Osteocyte (in vitro differentiated cells): Measurements from ENCODE around the gene CACNA1A. TPM values are rescaled to one million over a fixed set of nuclear protein-coding genes. Genes with fewer than 3 reads are reported as not detected.

ENCODE experiments used
- DNase-seq: peaks from one replicate; pipeline ENCODE4 v3.0.0; 2021; ENCODE audit warnings: mixed read lengths; ENCODE audit not compliant: unreplicated experiment; ENCODE audit errors: extremely low spot score
- H3K27ac Mint-ChIP-seq: one replicate; pipeline ENCODE4 v1.8.0; 2021; ENCODE audit warnings: mild to moderate bottlenecking, mixed read lengths; ENCODE audit not compliant: unreplicated experiment
- H3K27me3 Mint-ChIP-seq: one replicate; pipeline ENCODE4 v1.8.0; 2021; ENCODE audit warnings: mixed read lengths; ENCODE audit not compliant: unreplicated experiment
- H3K36me3 Mint-ChIP-seq: one replicate; pipeline ENCODE4 v1.8.0; 2021; ENCODE audit warnings: mixed read lengths; ENCODE audit not compliant: unreplicated experiment
- H3K4me1 Mint-ChIP-seq: one replicate; pipeline ENCODE4 v1.8.0; 2021; ENCODE audit warnings: mixed read lengths; ENCODE audit not compliant: unreplicated experiment
- H3K4me3 Mint-ChIP-seq: one replicate; pipeline ENCODE4 v1.8.0; 2021; ENCODE audit warnings: mild to moderate bottlenecking, moderate library complexity, mixed read lengths; ENCODE audit not compliant: unreplicated experiment
- H3K9me3 Mint-ChIP-seq: one replicate; pipeline ENCODE4 v1.8.0; 2021; ENCODE audit warnings: mixed read lengths; ENCODE audit not compliant: unreplicated experiment
- total RNA-seq: library from RNA; stranded (reverse); gene quantifications from 2 replicates; pipeline ENCODE4 v1.2.1, GENCODE V29; 2021
- TF ChIP-seq, protein P1 (sequence below): fragments of 200-600 bp; sonication (generic); IDR thresholded peaks from 2 replicates; pipeline ENCODE4 v1.5.0; 2021; ENCODE audit warnings: antibody characterized with exemption, mild to moderate bottlenecking, moderate library complexity

Gene CACNA1A
- total RNA-seq, 1 donor from 2014 or later, result 2.3 TPM

DNA sequence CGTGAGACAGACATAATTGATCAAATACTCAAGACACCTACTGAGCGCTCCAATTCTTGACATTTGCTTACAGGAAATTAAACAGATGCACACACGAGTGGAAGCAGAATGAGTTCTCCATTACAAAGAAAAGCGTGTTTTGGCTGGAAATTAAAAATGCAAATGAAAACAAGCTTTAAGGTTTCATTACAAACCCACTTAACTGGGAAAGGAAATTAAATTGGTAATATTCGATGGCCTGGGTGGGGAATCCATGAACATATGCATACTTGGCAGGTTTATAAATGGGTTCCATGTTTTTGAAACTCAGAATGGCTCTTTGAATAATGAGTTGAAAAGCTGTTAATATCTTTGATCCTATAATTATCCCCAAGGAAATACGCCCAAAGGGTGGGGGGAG is 178.0 kb downstream of the CACNA1A start:
- Mint-ChIP-seq H3K36me3 (no peaks in the 10 kb centered on the region), H3K9me3 (no peaks in the 10 kb centered on the region), H3K27ac (no peak overlapping the region), H3K27me3 (peaks cover 4% of the 10 kb centered on the region), H3K4me3 (no peak overlapping the region), H3K4me1 (no peaks in the 10 kb centered on the region)
- no peak for DNase-seq
- TF ChIP-seq, protein P1, sequence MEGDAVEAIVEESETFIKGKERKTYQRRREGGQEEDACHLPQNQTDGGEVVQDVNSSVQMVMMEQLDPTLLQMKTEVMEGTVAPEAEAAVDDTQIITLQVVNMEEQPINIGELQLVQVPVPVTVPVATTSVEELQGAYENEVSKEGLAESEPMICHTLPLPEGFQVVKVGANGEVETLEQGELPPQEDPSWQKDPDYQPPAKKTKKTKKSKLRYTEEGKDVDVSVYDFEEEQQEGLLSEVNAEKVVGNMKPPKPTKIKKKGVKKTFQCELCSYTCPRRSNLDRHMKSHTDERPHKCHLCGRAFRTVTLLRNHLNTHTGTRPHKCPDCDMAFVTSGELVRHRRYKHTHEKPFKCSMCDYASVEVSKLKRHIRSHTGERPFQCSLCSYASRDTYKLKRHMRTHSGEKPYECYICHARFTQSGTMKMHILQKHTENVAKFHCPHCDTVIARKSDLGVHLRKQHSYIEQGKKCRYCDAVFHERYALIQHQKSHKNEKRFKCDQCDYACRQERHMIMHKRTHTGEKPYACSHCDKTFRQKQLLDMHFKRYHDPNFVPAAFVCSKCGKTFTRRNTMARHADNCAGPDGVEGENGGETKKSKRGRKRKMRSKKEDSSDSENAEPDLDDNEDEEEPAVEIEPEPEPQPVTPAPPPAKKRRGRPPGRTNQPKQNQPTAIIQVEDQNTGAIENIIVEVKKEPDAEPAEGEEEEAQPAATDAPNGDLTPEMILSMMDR, result no peak

GRCh38 chr19:13319526-13319925 is 186.8 kb downstream of the CACNA1A start:
- Mint-ChIP-seq H3K27me3 (peaks cover 2% of the 10 kb centered on the region), H3K4me1 (no peaks in the 10 kb centered on the region), H3K9me3 (peaks cover 4% of the 10 kb centered on the region), H3K36me3 (no peaks in the 10 kb centered on the region), H3K27ac (no peak overlapping the region), H3K4me3 (no peak overlapping the region)
- TF ChIP-seq, protein P1, result no peak
- DNase-seq, result no peak

DNA sequence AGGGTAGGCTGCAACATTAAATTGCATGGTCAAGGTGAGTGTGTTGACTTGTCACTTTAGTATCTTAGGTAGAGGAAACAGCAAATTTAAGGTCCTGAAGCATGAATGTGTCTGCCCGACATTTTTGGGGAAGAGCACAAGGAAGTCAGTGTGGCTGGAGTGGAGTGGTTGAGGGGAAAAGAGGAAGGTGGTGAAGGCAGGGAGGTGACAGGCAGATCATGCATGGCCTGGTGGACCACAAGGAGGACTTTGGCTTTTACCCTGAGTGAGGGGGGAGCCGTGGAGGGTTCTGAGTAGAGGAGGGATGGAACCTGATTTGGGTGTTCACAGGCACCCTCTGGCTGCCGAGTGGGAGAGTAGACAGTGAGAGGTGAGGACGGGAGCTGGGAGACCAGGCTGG is 188.1 kb downstream of the CACNA1A start:
- Mint-ChIP-seq H3K27me3 (peaks cover 2% of the 10 kb centered on the region), H3K27ac (no peak overlapping the region), H3K36me3 (no peaks in the 10 kb centered on the region), H3K4me1 (no peaks in the 10 kb centered on the region), H3K4me3 (no peak overlapping the region), H3K9me3 (peaks cover 7% of the 10 kb centered on the region)
- TF ChIP-seq, protein P1, result no peak
- no peak for DNase-seq

DNA sequence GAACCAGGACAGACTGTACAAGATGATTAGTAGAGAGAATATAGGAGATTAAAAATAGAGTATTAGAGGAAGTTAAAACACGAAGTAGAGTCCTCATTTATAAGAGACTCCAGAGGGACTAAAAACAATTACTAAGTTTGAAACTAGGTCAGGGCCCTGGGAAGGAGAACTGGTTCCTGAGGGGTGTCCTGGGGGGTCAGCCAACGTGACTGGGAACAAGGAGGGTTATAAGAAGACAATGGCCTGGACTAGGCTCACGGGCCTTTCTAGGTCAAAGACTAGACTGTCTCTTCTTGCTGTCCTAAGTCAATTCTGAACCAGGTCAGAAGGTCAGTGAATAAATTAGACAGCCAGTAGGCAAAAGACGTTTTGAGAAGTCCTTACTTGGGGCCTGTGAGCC is 190.8 kb downstream of the CACNA1A start:
- H3K36me3 Mint-ChIP-seq, result no peaks in the 10 kb centered on the region
- no peak overlapping the region for H3K4me3 Mint-ChIP-seq
- peaks cover 14% of the 10 kb centered on the region for H3K9me3 Mint-ChIP-seq
- H3K27me3 Mint-ChIP-seq, result peaks cover 2% of the 10 kb centered on the region
- no peak overlapping the region for H3K27ac Mint-ChIP-seq
- TF ChIP-seq, protein P1, result no peak
- DNase-seq, result no peak
- no peaks in the 10 kb centered on the region for H3K4me1 Mint-ChIP-seq

DNA sequence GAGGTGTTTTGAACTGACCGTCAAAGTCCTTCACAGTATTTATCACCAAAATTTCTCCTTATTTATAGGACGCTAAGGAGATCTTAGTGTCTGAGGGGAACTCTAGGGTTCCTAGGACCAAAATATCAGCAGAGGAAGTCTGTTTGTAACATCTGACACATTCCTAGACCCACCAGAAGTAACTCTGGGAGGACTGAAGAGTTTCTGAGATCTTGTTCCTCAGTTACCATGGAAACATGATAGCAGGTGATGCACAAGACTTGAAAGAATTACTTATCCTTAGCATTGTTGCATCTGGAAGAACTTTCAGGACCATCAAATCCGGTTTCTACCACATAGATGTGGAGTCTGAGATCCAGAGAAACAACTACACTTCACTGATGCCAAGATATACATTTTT is 191.5 kb downstream of the CACNA1A start:
- no peaks in the 10 kb centered on the region for H3K4me1 Mint-ChIP-seq
- H3K4me3 Mint-ChIP-seq, result no peak overlapping the region
- H3K36me3 Mint-ChIP-seq, result no peaks in the 10 kb centered on the region
- TF ChIP-seq, protein P1, result no peak
- peaks cover 14% of the 10 kb centered on the region for H3K9me3 Mint-ChIP-seq
- DNase-seq, result no peak
- peaks cover 2% of the 10 kb centered on the region for H3K27me3 Mint-ChIP-seq
- no peak overlapping the region for H3K27ac Mint-ChIP-seq
